HEK293 (cell line): Measurements from ENCODE around the gene MYRFL.
A peak's percentile ranks its signal among the peaks of the same experiment; 100 is the strongest.

Experiments
- CTCF ChIA-PET: fragments of 350-600 bp; formaldehyde crosslinking; extraction: SDS; loops from one replicate; lab custom pipeline; 2021; ENCODE audit warnings: antibody characterized with exemption; lab: Yijun Ruan, JAX
- POLR2A ChIA-PET: fragments of 300-600 bp; formaldehyde crosslinking; extraction: SDS; loops from one replicate; lab custom pipeline; 2020; ENCODE audit warnings: antibody characterized with exemption, inconsistent platforms; lab: Yijun Ruan, JAX
- H3K27ac ChIP-seq: fragments of 200-500 bp; sonication (Bioruptor generic); 2 replicates; pipeline ENCODE4 v1.5.1; 2014; ENCODE audit warnings: low read depth, low read length, control low read depth, inconsistent platforms; ENCODE audit errors: extremely low read depth
- H3K36me3 ChIP-seq, 2 experiments: fragments of 200-500 bp in 1 of 2; sonication (Bioruptor generic) in 1 of 2; 1 replicate in 1 of 2; 2 replicates in 1 of 2; pipeline ENCODE4 v1.5.1; 2014 to 2017; ENCODE audit warnings: inconsistent platforms in 2 of 2, low read length in 2 of 2; ENCODE audit not compliant: control insufficient read depth in 2 of 2, insufficient read depth in 1 of 2
- H3K4me1 ChIP-seq: fragments of 200-500 bp; sonication (Bioruptor generic); 2 replicates; pipeline ENCODE4 v1.5.1; 2014; ENCODE audit warnings: mild to moderate bottlenecking, low read length, inconsistent platforms; ENCODE audit not compliant: control insufficient read depth, insufficient read depth
- H3K4me3 ChIP-seq: 2 replicates; pipeline ENCODE4 v1.5.1; 2011; ENCODE audit warnings: low read depth, mild to moderate bottlenecking, control low read depth, low read length, moderate library complexity
- H3K9me3 ChIP-seq: fragments of 200-500 bp; sonication (Bioruptor generic); 2 replicates; pipeline ENCODE4 v1.5.1; 2014; ENCODE audit warnings: low read depth, low read length, inconsistent platforms; ENCODE audit not compliant: control insufficient read depth, insufficient read depth
- GLIS1 ChIP-seq: fragments of 450-650 bp; formaldehyde crosslinking; IDR thresholded peaks from 2 replicates; pipeline ENCODE4 v1.5.1; 2016; ENCODE audit warnings: missing biosample characterization, missing genetic modification characterization
- MZF1 ChIP-seq: fragments of 450-650 bp; formaldehyde crosslinking; IDR thresholded peaks from 2 replicates; pipeline ENCODE4 v1.5.1; 2017; ENCODE audit warnings: missing biosample characterization, missing genetic modification characterization, borderline replicate concordance
- PRDM1 ChIP-seq: fragments of 450-650 bp; formaldehyde crosslinking; IDR thresholded peaks from 2 replicates; pipeline ENCODE4; 2016; ENCODE audit warnings: missing biosample characterization, missing genetic modification characterization
- SCRT2 ChIP-seq: fragments of 450-650 bp; formaldehyde crosslinking; IDR thresholded peaks from 2 replicates; pipeline ENCODE4 v1.5.1; 2016; ENCODE audit warnings: missing biosample characterization, missing genetic modification characterization
- ZIC2 ChIP-seq: fragments of 450-650 bp; formaldehyde crosslinking; IDR thresholded peaks from 2 replicates; pipeline ENCODE4 v1.5.1; 2016; ENCODE audit warnings: missing biosample characterization, missing genetic modification characterization
- ZNF132 ChIP-seq: fragments of 450-650 bp; formaldehyde crosslinking; IDR thresholded peaks from 2 replicates; pipeline ENCODE4 v1.5.1; 2017; ENCODE audit warnings: missing biosample characterization, missing genetic modification characterization, borderline replicate concordance
- ZNF140 ChIP-seq: fragments of 450-650 bp; formaldehyde crosslinking; IDR thresholded peaks from 2 replicates; pipeline ENCODE4 v1.5.1; 2016; ENCODE audit warnings: missing biosample characterization, missing genetic modification characterization
- ZNF157 ChIP-seq: fragments of 450-650 bp; formaldehyde crosslinking; IDR thresholded peaks from 2 replicates; pipeline ENCODE4 v1.5.1; 2016; ENCODE audit warnings: missing biosample characterization, missing genetic modification characterization
- ZNF16 ChIP-seq: fragments of 450-650 bp; formaldehyde crosslinking; IDR thresholded peaks from 2 replicates; pipeline ENCODE4 v1.5.1; 2016; ENCODE audit warnings: low read depth, missing biosample characterization, missing genetic modification characterization
- ZNF223 ChIP-seq: fragments of 450-650 bp; formaldehyde crosslinking; IDR thresholded peaks from 2 replicates; pipeline ENCODE4 v1.5.1; 2016; ENCODE audit warnings: missing biosample characterization, missing genetic modification characterization
- ZNF23 ChIP-seq: fragments of 450-650 bp; formaldehyde crosslinking; IDR thresholded peaks from 2 replicates; pipeline ENCODE4 v1.5.1; 2016; ENCODE audit warnings: missing biosample characterization, missing genetic modification characterization, borderline replicate concordance
- ZNF311 ChIP-seq: fragments of 450-650 bp; formaldehyde crosslinking; IDR thresholded peaks from 2 replicates; pipeline ENCODE4 v1.5.1; 2017; ENCODE audit warnings: missing biosample characterization, missing genetic modification characterization, borderline replicate concordance
- ZNF529 ChIP-seq: fragments of 450-650 bp; formaldehyde crosslinking; IDR thresholded peaks from 2 replicates; pipeline ENCODE4 v1.5.1; 2017; ENCODE audit warnings: missing genetic modification characterization, missing biosample characterization; ENCODE audit not compliant: insufficient replicate concordance
- ZNF530 ChIP-seq: fragments of 450-650 bp; formaldehyde crosslinking; IDR thresholded peaks from 2 replicates; pipeline ENCODE4 v1.5.1; 2016; ENCODE audit warnings: low read depth, missing biosample characterization, missing genetic modification characterization
- ZNF596 ChIP-seq: fragments of 450-650 bp; IDR thresholded peaks from 2 replicates; pipeline ENCODE4 v1.5.0; 2018; ENCODE audit warnings: missing biosample characterization, mild to moderate bottlenecking, missing genetic modification characterization, moderate library complexity
- ZNF658 ChIP-seq: fragments of 450-650 bp; formaldehyde crosslinking; IDR thresholded peaks from 2 replicates; pipeline ENCODE4; 2016; ENCODE audit warnings: missing biosample characterization, missing genetic modification characterization
- ZNF76 ChIP-seq: fragments of 450-650 bp; formaldehyde crosslinking; IDR thresholded peaks from 2 replicates; pipeline ENCODE4; 2016; ENCODE audit warnings: low read depth, missing biosample characterization, missing genetic modification characterization, borderline replicate concordance
- ZNF768 ChIP-seq: fragments of 450-650 bp; formaldehyde crosslinking; IDR thresholded peaks from 2 replicates; pipeline ENCODE4 v1.5.1; 2018; ENCODE audit warnings: missing biosample characterization, mild to moderate bottlenecking, missing genetic modification characterization
- ZSCAN30 ChIP-seq: fragments of 450-650 bp; IDR thresholded peaks from 2 replicates; pipeline ENCODE4 v1.5.1; 2018; ENCODE audit warnings: missing biosample characterization, mild to moderate bottlenecking, missing genetic modification characterization, moderate library complexity
- TF ChIP-seq, protein P1 (sequence below): fragments of 450-650 bp; formaldehyde crosslinking; IDR thresholded peaks from 2 replicates; pipeline ENCODE4; 2016; ENCODE audit warnings: missing biosample characterization, missing genetic modification characterization
- TF ChIP-seq, protein P2 (sequence below): fragments of 450-650 bp; IDR thresholded peaks from 2 replicates; pipeline ENCODE4 v1.5.1; 2018; ENCODE audit warnings: missing biosample characterization, mild to moderate bottlenecking, missing genetic modification characterization
- TF ChIP-seq, protein P3 (sequence below): fragments of 450-650 bp; formaldehyde crosslinking; IDR thresholded peaks from 2 replicates; pipeline ENCODE4 v1.5.1; 2016; ENCODE audit warnings: missing biosample characterization, missing genetic modification characterization
- TF ChIP-seq, protein P4 (sequence below): fragments of 450-650 bp; formaldehyde crosslinking; IDR thresholded peaks from 2 replicates; pipeline ENCODE4 v1.5.1; 2017; ENCODE audit warnings: missing biosample characterization, missing genetic modification characterization

Gene MYRFL

DNA sequence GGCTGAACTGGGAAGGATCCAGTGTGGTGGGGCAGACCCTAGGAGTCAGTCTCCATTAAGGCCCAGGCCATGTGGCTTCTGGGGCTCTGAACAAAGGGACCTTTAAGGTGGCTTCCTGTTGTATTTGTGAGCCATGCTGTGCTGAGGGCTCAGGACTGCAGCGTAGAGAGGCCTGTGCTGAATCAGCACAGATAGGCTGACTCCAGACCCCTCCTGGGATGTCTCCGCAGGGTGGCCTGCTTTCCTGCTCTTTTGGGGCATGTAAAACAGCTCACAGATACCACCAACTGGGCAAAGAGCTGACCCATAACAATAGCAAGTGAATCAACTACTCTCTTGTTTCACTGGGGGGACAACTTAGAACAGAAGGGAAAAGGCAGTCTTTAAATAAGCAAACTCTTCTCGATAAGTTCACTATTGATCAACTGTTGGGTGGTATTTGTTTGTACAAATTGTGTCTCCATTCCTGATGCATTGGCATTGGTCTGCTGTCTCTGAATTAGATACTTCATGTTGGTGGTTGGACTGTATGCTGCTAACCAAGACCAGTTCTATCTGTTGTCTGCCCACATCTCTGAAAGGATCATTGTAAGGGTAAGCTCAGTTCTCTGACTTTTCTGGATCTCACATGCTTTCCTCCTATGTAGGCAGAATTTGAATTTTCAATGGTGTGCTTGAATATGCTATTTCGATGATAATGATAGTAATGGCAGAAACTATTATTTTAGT is 71.8 kb downstream of the MYRFL start:
- Histone ChIP-seq H3K27ac (no peak overlapping the region), H3K9me3 (no peaks in the 10 kb centered on the region), H3K4me3 (no peak overlapping the region), H3K36me3 (no peaks in the 10 kb centered on the region), H3K4me1 (no peaks in the 10 kb centered on the region)
- no peak for TF ChIP-seq ZNF157 (tag by site-specific recombination)
- TF ChIP-seq, protein P1, sequence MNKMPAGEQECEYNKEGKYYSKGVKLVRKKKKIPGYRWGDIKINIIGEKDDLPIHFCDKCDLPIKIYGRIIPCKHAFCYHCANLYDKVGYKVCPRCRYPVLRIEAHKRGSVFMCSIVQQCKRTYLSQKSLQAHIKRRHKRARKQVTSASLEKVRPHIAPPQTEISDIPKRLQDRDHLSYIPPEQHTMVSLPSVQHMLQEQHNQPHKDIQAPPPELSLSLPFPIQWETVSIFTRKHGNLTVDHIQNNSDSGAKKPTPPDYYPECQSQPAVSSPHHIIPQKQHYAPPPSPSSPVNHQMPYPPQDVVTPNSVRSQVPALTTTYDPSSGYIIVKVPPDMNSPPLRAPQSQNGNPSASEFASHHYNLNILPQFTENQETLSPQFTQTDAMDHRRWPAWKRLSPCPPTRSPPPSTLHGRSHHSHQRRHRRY (tag by site-specific recombination), result no peak
- TF ChIP-seq ZIC2 (tag by site-specific recombination), result peak; percentile 98
- CTCF ChIA-PET, result interaction anchor here (0.9 to 1.4 kb wide), 4 partner anchors 17 to 680 kb away, joined by 3 to 6 read pairs (median 4); no protein-coding TSS in a partner anchor
- POLR2A ChIA-PET, result no interaction called here

DNA sequence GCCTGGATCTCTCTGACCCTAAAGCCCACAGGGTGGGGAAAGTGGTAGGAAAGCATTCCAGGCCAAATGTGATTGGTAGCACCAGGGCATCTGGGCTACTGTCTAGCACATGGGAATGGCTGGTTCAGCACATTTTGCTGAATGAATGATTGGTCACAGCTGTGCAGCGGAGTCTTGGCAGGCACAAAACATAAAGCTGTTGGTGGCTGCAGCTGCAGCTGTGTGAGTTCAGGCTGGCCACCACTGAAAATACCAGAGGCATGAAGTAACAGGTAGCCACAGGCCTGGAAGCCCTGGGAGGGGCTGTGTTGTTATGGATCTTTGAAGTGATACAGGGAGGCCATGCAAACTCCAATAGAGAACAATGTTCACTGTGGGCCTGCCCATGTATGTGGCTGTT is 72.7 kb downstream of the MYRFL start:
- H3K36me3 ChIP-seq, result no peaks in the 10 kb centered on the region
- H3K27ac ChIP-seq, result no peak overlapping the region
- POLR2A ChIA-PET, result no interaction called here
- H3K4me1 ChIP-seq, result no peaks in the 10 kb centered on the region
- TF ChIP-seq ZIC2 (tag by site-specific recombination) (peak; percentile 74), PRDM1 (tag by site-specific recombination) (no peak), ZSCAN30 (tag by site-specific recombination) (no peak), ZNF658 (tag by site-specific recombination) (no peak), ZNF530 (tag by site-specific recombination) (no peak), ZNF596 (tag by site-specific recombination) (no peak), ZNF23 (tag by site-specific recombination) (no peak), ZNF140 (tag by site-specific recombination) (no peak), GLIS1 (tag by site-specific recombination) (peak; percentile 69), ZNF132 (tag by site-specific recombination) (no peak), ZNF76 (no peak), ZNF223 (tag by site-specific recombination) (no peak), ZNF768 (no peak), ZNF529 (tag by site-specific recombination) (no peak), SCRT2 (tag by site-specific recombination) (peak; percentile 47; the same call in 1 of the 2 replicates), MZF1 (tag by site-specific recombination) (no peak), ZNF16 (no peak), ZNF311 (tag by site-specific recombination) (no peak)
- TF ChIP-seq, protein P2, sequence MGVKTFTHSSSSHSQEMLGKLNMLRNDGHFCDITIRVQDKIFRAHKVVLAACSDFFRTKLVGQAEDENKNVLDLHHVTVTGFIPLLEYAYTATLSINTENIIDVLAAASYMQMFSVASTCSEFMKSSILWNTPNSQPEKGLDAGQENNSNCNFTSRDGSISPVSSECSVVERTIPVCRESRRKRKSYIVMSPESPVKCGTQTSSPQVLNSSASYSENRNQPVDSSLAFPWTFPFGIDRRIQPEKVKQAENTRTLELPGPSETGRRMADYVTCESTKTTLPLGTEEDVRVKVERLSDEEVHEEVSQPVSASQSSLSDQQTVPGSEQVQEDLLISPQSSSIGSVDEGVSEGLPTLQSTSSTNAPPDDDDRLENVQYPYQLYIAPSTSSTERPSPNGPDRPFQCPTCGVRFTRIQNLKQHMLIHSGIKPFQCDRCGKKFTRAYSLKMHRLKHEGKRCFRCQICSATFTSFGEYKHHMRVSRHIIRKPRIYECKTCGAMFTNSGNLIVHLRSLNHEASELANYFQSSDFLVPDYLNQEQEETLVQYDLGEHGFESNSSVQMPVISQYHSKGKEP (tag by site-specific recombination), result no peak
- TF ChIP-seq, protein P3, sequence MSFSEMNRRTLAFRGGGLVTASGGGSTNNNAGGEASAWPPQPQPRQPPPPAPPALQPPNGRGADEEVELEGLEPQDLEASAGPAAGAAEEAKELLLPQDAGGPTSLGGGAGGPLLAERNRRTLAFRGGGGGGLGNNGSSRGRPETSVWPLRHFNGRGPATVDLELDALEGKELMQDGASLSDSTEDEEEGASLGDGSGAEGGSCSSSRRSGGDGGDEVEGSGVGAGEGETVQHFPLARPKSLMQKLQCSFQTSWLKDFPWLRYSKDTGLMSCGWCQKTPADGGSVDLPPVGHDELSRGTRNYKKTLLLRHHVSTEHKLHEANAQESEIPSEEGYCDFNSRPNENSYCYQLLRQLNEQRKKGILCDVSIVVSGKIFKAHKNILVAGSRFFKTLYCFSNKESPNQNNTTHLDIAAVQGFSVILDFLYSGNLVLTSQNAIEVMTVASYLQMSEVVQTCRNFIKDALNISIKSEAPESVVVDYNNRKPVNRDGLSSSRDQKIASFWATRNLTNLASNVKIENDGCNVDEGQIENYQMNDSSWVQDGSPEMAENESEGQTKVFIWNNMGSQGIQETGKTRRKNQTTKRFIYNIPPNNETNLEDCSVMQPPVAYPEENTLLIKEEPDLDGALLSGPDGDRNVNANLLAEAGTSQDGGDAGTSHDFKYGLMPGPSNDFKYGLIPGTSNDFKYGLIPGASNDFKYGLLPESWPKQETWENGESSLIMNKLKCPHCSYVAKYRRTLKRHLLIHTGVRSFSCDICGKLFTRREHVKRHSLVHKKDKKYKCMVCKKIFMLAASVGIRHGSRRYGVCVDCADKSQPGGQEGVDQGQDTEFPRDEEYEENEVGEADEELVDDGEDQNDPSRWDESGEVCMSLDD (tag by site-specific recombination), result no peak
- TF ChIP-seq, protein P4, sequence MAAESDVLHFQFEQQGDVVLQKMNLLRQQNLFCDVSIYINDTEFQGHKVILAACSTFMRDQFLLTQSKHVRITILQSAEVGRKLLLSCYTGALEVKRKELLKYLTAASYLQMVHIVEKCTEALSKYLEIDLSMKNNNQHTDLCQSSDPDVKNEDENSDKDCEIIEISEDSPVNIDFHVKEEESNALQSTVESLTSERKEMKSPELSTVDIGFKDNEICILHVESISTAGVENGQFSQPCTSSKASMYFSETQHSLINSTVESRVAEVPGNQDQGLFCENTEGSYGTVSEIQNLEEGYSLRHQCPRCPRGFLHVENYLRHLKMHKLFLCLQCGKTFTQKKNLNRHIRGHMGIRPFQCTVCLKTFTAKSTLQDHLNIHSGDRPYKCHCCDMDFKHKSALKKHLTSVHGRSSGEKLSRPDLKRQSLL, result no peak
- no peaks in the 10 kb centered on the region for H3K9me3 ChIP-seq
- no peak overlapping the region for H3K4me3 ChIP-seq
- CTCF ChIA-PET, result interaction anchor here (0.6 to 1.4 kb wide), 6 partner anchors 12 to 679 kb away, joined by 3 to 8 read pairs (median 4); no protein-coding TSS in a partner anchor
